ENCODE measurements around the gene TMEM150B. TPM values are rescaled to one million over a fixed set of nuclear protein-coding genes. Genes with fewer than 3 reads are reported as not detected.

Gene TMEM150B
- polyA plus RNA-seq, 1 of the 3 experiments (the other 2 are of a cell fraction) = not detected

DNA sequence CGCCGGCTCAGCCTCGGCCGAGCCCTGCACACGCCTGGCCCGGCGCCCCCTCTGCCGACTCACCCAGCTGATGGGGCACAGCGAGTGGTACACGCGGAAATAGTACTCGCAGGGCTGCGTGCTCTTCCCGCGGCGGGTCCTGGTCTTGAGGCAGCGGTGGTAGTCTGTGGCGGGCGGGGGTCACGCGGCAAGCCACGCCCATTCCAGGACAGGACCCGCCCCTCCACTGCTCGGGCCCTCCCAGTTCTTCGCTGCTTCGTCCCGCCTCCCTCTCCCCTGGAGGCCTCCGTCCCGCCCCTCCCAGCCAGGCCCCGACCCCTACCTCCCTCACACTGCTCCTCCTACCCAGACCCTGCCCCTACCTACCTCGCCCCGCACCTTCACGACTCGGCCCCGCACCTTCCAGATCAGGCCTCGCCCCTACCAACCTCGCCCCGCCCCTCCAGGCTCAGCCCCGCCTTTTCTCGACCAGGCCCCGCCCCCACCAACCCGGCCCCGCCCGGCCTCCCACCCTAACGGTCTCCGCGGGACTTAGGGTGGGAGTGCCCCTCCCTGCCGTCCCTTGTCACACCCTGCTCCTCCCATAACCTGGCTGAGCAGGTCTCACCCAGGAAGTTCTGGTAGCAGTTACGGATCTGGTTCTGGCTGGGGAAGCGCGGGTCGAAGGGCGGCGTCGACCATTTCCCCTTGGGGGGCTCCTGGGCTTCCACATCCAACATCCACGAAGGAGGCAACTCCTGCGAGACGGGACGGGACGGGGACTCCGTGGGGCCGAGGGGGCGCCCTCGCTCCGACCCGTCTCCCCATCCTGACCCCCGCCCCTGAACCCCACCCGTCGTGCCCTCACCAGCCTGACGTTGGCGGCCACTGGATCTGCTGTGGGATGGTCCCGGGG, 28.9 kb upstream of the TMEM150B start:
- no peak overlapping the region for H3K9ac ChIP-seq
- DNase-seq = peak; percentile 97

DNA sequence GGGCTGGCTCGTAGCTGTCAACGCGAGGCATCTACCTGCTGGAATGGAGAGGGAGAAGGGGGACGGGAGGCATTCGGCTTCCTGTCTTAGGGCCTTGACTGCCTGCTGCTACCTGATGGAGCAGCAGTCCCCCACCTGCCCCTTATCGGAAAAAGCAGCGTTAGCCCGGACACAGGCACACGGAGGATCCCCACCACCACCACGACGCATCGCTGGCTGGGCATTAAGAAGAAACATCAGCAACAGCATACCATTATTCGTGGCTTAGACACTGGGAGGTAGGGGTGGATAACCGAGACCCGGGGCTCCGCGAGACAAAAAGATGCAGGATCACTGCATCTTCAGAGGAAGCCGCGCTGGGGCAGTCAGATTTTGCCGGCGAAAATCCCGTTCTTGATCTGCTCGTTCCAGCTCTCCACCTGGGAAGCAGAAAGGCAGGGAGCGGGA, 28.2 kb upstream of the TMEM150B start:
- Histone ChIP-seq H3K4me1 (ENCODE audit: control insufficient read depth in 1 of 2, insufficient read depth in 2 of 2, low read depth in 1 of 2, low read length in 1 of 2) (peaks cover 0 to 17% of the 10 kb centered on the region in 2 experiments; a peak in 1 of 4 replicates), H3K9me3 (no peaks in the 10 kb centered on the region), H3K4me3 (ENCODE audit: low read depth in 2 of 2, low read length in 1 of 2) (peak overlapping the region; percentile 49 to 59), H4K20me1 (ENCODE audit: insufficient read depth) (no peaks in the 10 kb centered on the region), H3K4me2 (peak overlapping the region; percentile 95), H3K27ac (ENCODE audit: low read depth in 2 of 2, low read length in 1 of 2) (no peak overlapping the region), H3K9me2 (no peaks in the 10 kb centered on the region), H3K79me2 (ENCODE audit: insufficient read depth) (no peaks in the 10 kb centered on the region), H3K9ac (no peak overlapping the region), H2AFZ (ENCODE audit: low read depth) (no peak overlapping the region; the same call in 1 of the 2 replicates), H3K27me3 (ENCODE audit: insufficient read depth) (peaks cover 38% of the 10 kb centered on the region), H3K36me3 (replicated peaks in 1 of 2; ENCODE audit: control insufficient read depth in 1 of 2, insufficient read depth in 2 of 2, low read length in 1 of 2) (no peaks in the 10 kb centered on the region), H3F3A (replicated peaks; ENCODE audit: insufficient read depth) (peaks cover 12% of the 10 kb centered on the region)
- TF ChIP-seq, protein P1, sequence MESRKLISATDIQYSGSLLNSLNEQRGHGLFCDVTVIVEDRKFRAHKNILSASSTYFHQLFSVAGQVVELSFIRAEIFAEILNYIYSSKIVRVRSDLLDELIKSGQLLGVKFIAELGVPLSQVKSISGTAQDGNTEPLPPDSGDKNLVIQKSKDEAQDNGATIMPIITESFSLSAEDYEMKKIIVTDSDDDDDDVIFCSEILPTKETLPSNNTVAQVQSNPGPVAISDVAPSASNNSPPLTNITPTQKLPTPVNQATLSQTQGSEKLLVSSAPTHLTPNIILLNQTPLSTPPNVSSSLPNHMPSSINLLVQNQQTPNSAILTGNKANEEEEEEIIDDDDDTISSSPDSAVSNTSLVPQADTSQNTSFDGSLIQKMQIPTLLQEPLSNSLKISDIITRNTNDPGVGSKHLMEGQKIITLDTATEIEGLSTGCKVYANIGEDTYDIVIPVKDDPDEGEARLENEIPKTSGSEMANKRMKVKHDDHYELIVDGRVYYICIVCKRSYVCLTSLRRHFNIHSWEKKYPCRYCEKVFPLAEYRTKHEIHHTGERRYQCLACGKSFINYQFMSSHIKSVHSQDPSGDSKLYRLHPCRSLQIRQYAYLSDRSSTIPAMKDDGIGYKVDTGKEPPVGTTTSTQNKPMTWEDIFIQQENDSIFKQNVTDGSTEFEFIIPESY (IDR thresholded peaks at IDR 0.05; ENCODE audit: borderline replicate concordance, low read depth) = no peak
- TF ChIP-seq POLR2AphosphoS5 (IDR thresholded peaks at IDR 0.05; ENCODE audit: low read depth, low read length) (no peak), MEF2A (IDR thresholded peaks at IDR 0.05; ENCODE audit: borderline replicate concordance, low read depth) (no peak), MXI1 (IDR thresholded peaks at IDR 0.05; ENCODE audit: low read depth, low read length) (no peak), NRF1 (IDR thresholded peaks at IDR 0.05; ENCODE audit: low read depth, low read length) (no peak), RXRA (IDR thresholded peaks at IDR 0.05; ENCODE audit: borderline replicate concordance, low read depth) (no peak), NFIC (IDR thresholded peaks at IDR 0.05; ENCODE audit: borderline replicate concordance) (no peak), GATA2 (CRISPR knock-in tag; IDR thresholded peaks at IDR 0.05) (no peak), FOXJ3 (CRISPR knock-in tag; IDR thresholded peaks at IDR 0.05) (no peak), ELF1 (IDR thresholded peaks at IDR 0.05) (no peak), TEAD4 (IDR thresholded peaks at IDR 0.05; ENCODE audit: borderline replicate concordance, insufficient read depth) (no peak), RAD21 (IDR thresholded peaks at IDR 0.05; ENCODE audit: low read length) (no peak)
- TF ChIP-seq, protein P2, sequence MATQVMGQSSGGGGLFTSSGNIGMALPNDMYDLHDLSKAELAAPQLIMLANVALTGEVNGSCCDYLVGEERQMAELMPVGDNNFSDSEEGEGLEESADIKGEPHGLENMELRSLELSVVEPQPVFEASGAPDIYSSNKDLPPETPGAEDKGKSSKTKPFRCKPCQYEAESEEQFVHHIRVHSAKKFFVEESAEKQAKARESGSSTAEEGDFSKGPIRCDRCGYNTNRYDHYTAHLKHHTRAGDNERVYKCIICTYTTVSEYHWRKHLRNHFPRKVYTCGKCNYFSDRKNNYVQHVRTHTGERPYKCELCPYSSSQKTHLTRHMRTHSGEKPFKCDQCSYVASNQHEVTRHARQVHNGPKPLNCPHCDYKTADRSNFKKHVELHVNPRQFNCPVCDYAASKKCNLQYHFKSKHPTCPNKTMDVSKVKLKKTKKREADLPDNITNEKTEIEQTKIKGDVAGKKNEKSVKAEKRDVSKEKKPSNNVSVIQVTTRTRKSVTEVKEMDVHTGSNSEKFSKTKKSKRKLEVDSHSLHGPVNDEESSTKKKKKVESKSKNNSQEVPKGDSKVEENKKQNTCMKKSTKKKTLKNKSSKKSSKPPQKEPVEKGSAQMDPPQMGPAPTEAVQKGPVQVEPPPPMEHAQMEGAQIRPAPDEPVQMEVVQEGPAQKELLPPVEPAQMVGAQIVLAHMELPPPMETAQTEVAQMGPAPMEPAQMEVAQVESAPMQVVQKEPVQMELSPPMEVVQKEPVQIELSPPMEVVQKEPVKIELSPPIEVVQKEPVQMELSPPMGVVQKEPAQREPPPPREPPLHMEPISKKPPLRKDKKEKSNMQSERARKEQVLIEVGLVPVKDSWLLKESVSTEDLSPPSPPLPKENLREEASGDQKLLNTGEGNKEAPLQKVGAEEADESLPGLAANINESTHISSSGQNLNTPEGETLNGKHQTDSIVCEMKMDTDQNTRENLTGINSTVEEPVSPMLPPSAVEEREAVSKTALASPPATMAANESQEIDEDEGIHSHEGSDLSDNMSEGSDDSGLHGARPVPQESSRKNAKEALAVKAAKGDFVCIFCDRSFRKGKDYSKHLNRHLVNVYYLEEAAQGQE (IDR thresholded peaks at IDR 0.05; ENCODE audit: low read depth, low read length) = no peak
- TF ChIP-seq, protein P3, sequence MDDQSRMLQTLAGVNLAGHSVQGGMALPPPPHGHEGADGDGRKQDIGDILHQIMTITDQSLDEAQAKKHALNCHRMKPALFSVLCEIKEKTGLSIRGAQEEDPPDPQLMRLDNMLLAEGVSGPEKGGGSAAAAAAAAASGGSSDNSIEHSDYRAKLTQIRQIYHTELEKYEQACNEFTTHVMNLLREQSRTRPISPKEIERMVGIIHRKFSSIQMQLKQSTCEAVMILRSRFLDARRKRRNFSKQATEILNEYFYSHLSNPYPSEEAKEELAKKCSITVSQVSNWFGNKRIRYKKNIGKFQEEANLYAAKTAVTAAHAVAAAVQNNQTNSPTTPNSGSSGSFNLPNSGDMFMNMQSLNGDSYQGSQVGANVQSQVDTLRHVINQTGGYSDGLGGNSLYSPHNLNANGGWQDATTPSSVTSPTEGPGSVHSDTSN (IDR thresholded peaks at IDR 0.05) = no peak
- ChIA-PET CTCF (interaction anchor here (1.0 to 2.5 kb wide), 3 partner anchors 9 to 52 kb away, joined by 3 to 9 read pairs (median 6); partner anchors contain the start of gene KMT5C), POLR2A (interaction anchor here (1.6 to 1.7 kb wide), 2 partner anchors 14 to 31 kb away, joined by 5 to 7 read pairs; partner anchors contain the start of genes KMT5C and TMEM238)
- DNase-seq = no peak
- WGBS (ENCODE audit: low lambda C conversion rate) = 11% methylated on average over 13 of the region's 24 CpGs

More for the DNA sequence above, 28.9 kb upstream of the TMEM150B start:
- TF ChIP-seq, protein P4, sequence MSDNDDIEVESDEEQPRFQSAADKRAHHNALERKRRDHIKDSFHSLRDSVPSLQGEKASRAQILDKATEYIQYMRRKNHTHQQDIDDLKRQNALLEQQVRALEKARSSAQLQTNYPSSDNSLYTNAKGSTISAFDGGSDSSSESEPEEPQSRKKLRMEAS (IDR thresholded peaks at IDR 0.05; ENCODE audit: low read depth) = peak; percentile 19; the same call in 1 of the 2 replicates
- TF ChIP-seq TCF12 (IDR thresholded peaks at IDR 0.05) = no peak
- 0 out of 2 replicates have a peak, but pooled peaks have one; percentile 24 for TF ChIP-seq MXI1 (IDR thresholded peaks at IDR 0.05; ENCODE audit: low read depth, low read length)
- Histone ChIP-seq H2AFZ (ENCODE audit: low read depth) (no peak overlapping the region; the same call in 1 of the 2 replicates), H3K4me1 (ENCODE audit: control insufficient read depth in 1 of 2, insufficient read depth in 2 of 2, low read depth in 1 of 2, low read length in 1 of 2) (peaks cover 0 to 17% of the 10 kb centered on the region in 2 experiments; a peak in 1 of 4 replicates), H3K36me3 (replicated peaks in 1 of 2; ENCODE audit: control insufficient read depth in 1 of 2, insufficient read depth in 2 of 2, low read length in 1 of 2) (no peaks in the 10 kb centered on the region), H4K20me1 (ENCODE audit: insufficient read depth) (no peaks in the 10 kb centered on the region), H3K4me2 (peak overlapping the region; percentile 95), H3K27me3 (ENCODE audit: insufficient read depth) (peaks cover 38% of the 10 kb centered on the region), H3K27ac (ENCODE audit: low read depth in 2 of 2, low read length in 1 of 2) (no peak overlapping the region), H3K4me3 (ENCODE audit: low read depth in 2 of 2, low read length in 1 of 2) (peak overlapping the region; percentile 49 to 59), H3K9me3 (no peaks in the 10 kb centered on the region), H3K79me2 (ENCODE audit: insufficient read depth) (no peaks in the 10 kb centered on the region), H3F3A (replicated peaks; ENCODE audit: insufficient read depth) (peaks cover 10% of the 10 kb centered on the region), H3K9me2 (no peaks in the 10 kb centered on the region)
- 2% methylated on average over 49 of the region's 72 CpGs for WGBS (ENCODE audit: low lambda C conversion rate)
- ChIA-PET CTCF (interaction anchor here (1.0 to 2.5 kb wide), 3 partner anchors 10 to 52 kb away, joined by 3 to 9 read pairs (median 8); no protein-coding TSS in a partner anchor), POLR2A (interaction anchor here (1.6 to 1.7 kb wide), 2 partner anchors 15 to 30 kb away, joined by 5 to 7 read pairs; partner anchors contain the start of genes KMT5C and TMEM238)
